A673 (cell line): ENCODE measurements around the gene XRCC1.

ENCODE experiments used
- EZH2 ChIP-seq: fragments of 200-600 bp; sonication (generic); IDR thresholded peaks from 2 replicates; pipeline ENCODE4 v1.6.1; 2017; ENCODE audit warnings: borderline replicate concordance, low read depth, mild to moderate bottlenecking, mixed read lengths, antibody characterized with exemption, low read length; ENCODE audit not compliant: poor library complexity, severe bottlenecking
- TF ChIP-seq, protein P1 (sequence below): fragments of 300-800, 200-600 bp; sonication (generic); conservative IDR thresholded peaks from 2 replicates; pipeline ENCODE4 v1.5.1; 2017; ENCODE audit warnings: low read depth, mild to moderate bottlenecking, antibody characterized with exemption, low read length, moderate library complexity, mixed read lengths

- TF ChIP-seq, protein P1, sequence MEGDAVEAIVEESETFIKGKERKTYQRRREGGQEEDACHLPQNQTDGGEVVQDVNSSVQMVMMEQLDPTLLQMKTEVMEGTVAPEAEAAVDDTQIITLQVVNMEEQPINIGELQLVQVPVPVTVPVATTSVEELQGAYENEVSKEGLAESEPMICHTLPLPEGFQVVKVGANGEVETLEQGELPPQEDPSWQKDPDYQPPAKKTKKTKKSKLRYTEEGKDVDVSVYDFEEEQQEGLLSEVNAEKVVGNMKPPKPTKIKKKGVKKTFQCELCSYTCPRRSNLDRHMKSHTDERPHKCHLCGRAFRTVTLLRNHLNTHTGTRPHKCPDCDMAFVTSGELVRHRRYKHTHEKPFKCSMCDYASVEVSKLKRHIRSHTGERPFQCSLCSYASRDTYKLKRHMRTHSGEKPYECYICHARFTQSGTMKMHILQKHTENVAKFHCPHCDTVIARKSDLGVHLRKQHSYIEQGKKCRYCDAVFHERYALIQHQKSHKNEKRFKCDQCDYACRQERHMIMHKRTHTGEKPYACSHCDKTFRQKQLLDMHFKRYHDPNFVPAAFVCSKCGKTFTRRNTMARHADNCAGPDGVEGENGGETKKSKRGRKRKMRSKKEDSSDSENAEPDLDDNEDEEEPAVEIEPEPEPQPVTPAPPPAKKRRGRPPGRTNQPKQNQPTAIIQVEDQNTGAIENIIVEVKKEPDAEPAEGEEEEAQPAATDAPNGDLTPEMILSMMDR = no peak
- no peak for TF ChIP-seq EZH2
Observed at GRCh38 chr19:43495082-43495481, 80.2 kb downstream of the XRCC1 start.
